ENCODE results near the gene SSH3. TPM values are rescaled to one million over a fixed set of nuclear protein-coding genes. Genes with fewer than 3 reads are reported as not detected.
A peak's percentile ranks its signal among the peaks of the same experiment; 100 is the strongest.

SSH3 gene
- total RNA-seq, 1 experiment from 2014 or later, result 0.82 TPM

- H3K9me3 ChIP-seq (ENCODE audit: low read length), result no peaks in the 10 kb centered on the region
- H3K36me3 ChIP-seq (ENCODE audit: insufficient read depth, low read length), result peaks cover 11% of the 10 kb centered on the region; the same call in 1 of the 2 replicates
- no peak within 1 kb of the TSS for H2AFZ ChIP-seq (ENCODE audit: low read length)
- peaks cover 46% of the 10 kb centered on the region for H3K79me2 ChIP-seq (ENCODE audit: low read length)
- DNase-seq, result peak; percentile 86
- peak within 1 kb of the TSS; percentile 87 for H3K4me3 ChIP-seq (ENCODE audit: low read length)
- no peaks in the 10 kb centered on the region for H3K9me2 ChIP-seq (replicated peaks; ENCODE audit: insufficient read depth, low read length)
- no peaks in the 10 kb centered on the region for H3K27me3 ChIP-seq (ENCODE audit: low read length)
- H3K27ac ChIP-seq (ENCODE audit: low read length), result peak within 1 kb of the TSS; percentile 96
- peaks cover 56% of the 10 kb centered on the region for H3K4me1 ChIP-seq (ENCODE audit: low read length)
- peaks cover 7% of the 10 kb centered on the region; the same call in 1 of the 2 replicates for H4K20me1 ChIP-seq (ENCODE audit: insufficient read depth, low read depth, low read length)
- peak within 1 kb of the TSS; percentile 89 for H3K9ac ChIP-seq (ENCODE audit: low read length)
- peak within 1 kb of the TSS; percentile 86 for H3K4me2 ChIP-seq (ENCODE audit: low read depth, low read length, poor library complexity, severe bottlenecking)
These were observed 36.7 kb upstream of the SSH3 start, which contains the start of gene GRK2 for GRCh38 chr11:67266449-67267187. Gene GRK2, plus strand, starts transcription at chr11:67266473. Its CDS starts 227 bp downstream, at chr11:67266700.

- H4K20me1 ChIP-seq (ENCODE audit: insufficient read depth, low read depth, low read length), result peaks cover 7% of the 10 kb centered on the region; the same call in 1 of the 2 replicates
- H3K9me3 ChIP-seq (ENCODE audit: low read length), result no peaks in the 10 kb centered on the region
- H3K79me2 ChIP-seq (ENCODE audit: low read length), result peaks cover 55% of the 10 kb centered on the region
- H3K4me2 ChIP-seq (ENCODE audit: low read depth, low read length, poor library complexity, severe bottlenecking), result peak overlapping the region; percentile 86
- H3K36me3 ChIP-seq (ENCODE audit: insufficient read depth, low read length), result peaks cover 11% of the 10 kb centered on the region; the same call in 1 of the 2 replicates
- no peaks in the 10 kb centered on the region for H3K9me2 ChIP-seq (replicated peaks; ENCODE audit: insufficient read depth, low read length)
- no peak overlapping the region for H2AFZ ChIP-seq (ENCODE audit: low read length)
- H3K27me3 ChIP-seq (ENCODE audit: low read length), result no peaks in the 10 kb centered on the region
- H3K4me1 ChIP-seq (ENCODE audit: low read length), result peaks cover 63% of the 10 kb centered on the region
- H3K27ac ChIP-seq (ENCODE audit: low read length), result peak overlapping the region; percentile 96
- peak overlapping the region; percentile 87 for H3K4me3 ChIP-seq (ENCODE audit: low read length)
- peak overlapping the region; percentile 89 for H3K9ac ChIP-seq (ENCODE audit: low read length)
- DNase-seq, result peak; percentile 64
These were observed 35.9 kb upstream of the SSH3 start for GRCh38 chr11:67267188-67268080.

GRCh38 chr11:67268081-67268961 lies 35.0 kb upstream of the SSH3 start:
- Histone ChIP-seq H3K4me3 (ENCODE audit: low read length) (peak overlapping the region; percentile 87), H3K4me1 (ENCODE audit: low read length) (peaks cover 65% of the 10 kb centered on the region), H2AFZ (ENCODE audit: low read length) (no peak overlapping the region), H3K4me2 (ENCODE audit: low read depth, low read length, poor library complexity, severe bottlenecking) (peak overlapping the region; percentile 86), H4K20me1 (ENCODE audit: insufficient read depth, low read depth, low read length) (peaks cover 7% of the 10 kb centered on the region; the same call in 1 of the 2 replicates), H3K9ac (ENCODE audit: low read length) (peak overlapping the region; percentile 89), H3K9me3 (ENCODE audit: low read length) (no peaks in the 10 kb centered on the region), H3K27me3 (ENCODE audit: low read length) (no peaks in the 10 kb centered on the region), H3K79me2 (ENCODE audit: low read length) (peaks cover 63% of the 10 kb centered on the region), H3K27ac (ENCODE audit: low read length) (peak overlapping the region; percentile 96), H3K9me2 (replicated peaks; ENCODE audit: insufficient read depth, low read length) (no peaks in the 10 kb centered on the region), H3K36me3 (ENCODE audit: insufficient read depth, low read length) (peaks cover 11% of the 10 kb centered on the region; the same call in 1 of the 2 replicates)
- peak; percentile 89 for DNase-seq

GRCh38 chr11:67268962-67269268 lies 34.4 kb upstream of the SSH3 start:
- peaks cover 7% of the 10 kb centered on the region; the same call in 1 of the 2 replicates for H4K20me1 ChIP-seq (ENCODE audit: insufficient read depth, low read depth, low read length)
- peak overlapping the region; percentile 86 for H3K4me2 ChIP-seq (ENCODE audit: low read depth, low read length, poor library complexity, severe bottlenecking)
- peak overlapping the region; percentile 89 for H3K9ac ChIP-seq (ENCODE audit: low read length)

GRCh38 chr11:67269401-67270255 lies 33.7 kb upstream of the SSH3 start:
- H4K20me1 ChIP-seq (ENCODE audit: insufficient read depth, low read depth, low read length), result peaks cover 7% of the 10 kb centered on the region; the same call in 1 of the 2 replicates
- peak overlapping the region; percentile 86 for H3K4me2 ChIP-seq (ENCODE audit: low read depth, low read length, poor library complexity, severe bottlenecking)
- H3K4me1 ChIP-seq (ENCODE audit: low read length), result peaks cover 77% of the 10 kb centered on the region
- peaks cover 11% of the 10 kb centered on the region; the same call in 1 of the 2 replicates for H3K36me3 ChIP-seq (ENCODE audit: insufficient read depth, low read length)
- H3K9me2 ChIP-seq (replicated peaks; ENCODE audit: insufficient read depth, low read length), result no peaks in the 10 kb centered on the region
- H2AFZ ChIP-seq (ENCODE audit: low read length), result no peak overlapping the region
- peaks cover 76% of the 10 kb centered on the region for H3K79me2 ChIP-seq (ENCODE audit: low read length)
- no peak for DNase-seq
- H3K9me3 ChIP-seq (ENCODE audit: low read length), result no peaks in the 10 kb centered on the region
- peak overlapping the region; percentile 87 for H3K4me3 ChIP-seq (ENCODE audit: low read length)
- H3K9ac ChIP-seq (ENCODE audit: low read length), result peak overlapping the region; percentile 89
- no peaks in the 10 kb centered on the region for H3K27me3 ChIP-seq (ENCODE audit: low read length)
- H3K27ac ChIP-seq (ENCODE audit: low read length), result peak overlapping the region; percentile 96

More at GRCh38 chr11:67268962-67269268, 34.4 kb upstream of the SSH3 start:
- Histone ChIP-seq H3K79me2 (ENCODE audit: low read length) (peaks cover 69% of the 10 kb centered on the region), H3K27me3 (ENCODE audit: low read length) (no peaks in the 10 kb centered on the region), H3K9me3 (ENCODE audit: low read length) (no peaks in the 10 kb centered on the region), H3K36me3 (ENCODE audit: insufficient read depth, low read length) (peaks cover 11% of the 10 kb centered on the region; the same call in 1 of the 2 replicates), H3K9me2 (replicated peaks; ENCODE audit: insufficient read depth, low read length) (no peaks in the 10 kb centered on the region), H3K4me1 (ENCODE audit: low read length) (peaks cover 71% of the 10 kb centered on the region), H3K4me3 (ENCODE audit: low read length) (peak overlapping the region; percentile 87; the same call in 1 of the 2 replicates), H2AFZ (ENCODE audit: low read length) (no peak overlapping the region), H3K27ac (ENCODE audit: low read length) (peak overlapping the region; percentile 96)
- no peak for DNase-seq

- H3K4me3 ChIP-seq (ENCODE audit: low read length), result peak overlapping the region; percentile 87
- peak overlapping the region; percentile 89 for H3K9ac ChIP-seq (ENCODE audit: low read length)
- H3K27me3 ChIP-seq (ENCODE audit: low read length), result no peaks in the 10 kb centered on the region
- H3K4me2 ChIP-seq (ENCODE audit: low read depth, low read length, poor library complexity, severe bottlenecking), result peak overlapping the region; percentile 86
- peaks cover 85% of the 10 kb centered on the region for H3K79me2 ChIP-seq (ENCODE audit: low read length)
- H4K20me1 ChIP-seq (ENCODE audit: insufficient read depth, low read depth, low read length), result peaks cover 7% of the 10 kb centered on the region; the same call in 1 of the 2 replicates
- H3K4me1 ChIP-seq (ENCODE audit: low read length), result peaks cover 86% of the 10 kb centered on the region
- H2AFZ ChIP-seq (ENCODE audit: low read length), result no peak overlapping the region
- peak; percentile 88 for DNase-seq
- H3K9me2 ChIP-seq (replicated peaks; ENCODE audit: insufficient read depth, low read length), result no peaks in the 10 kb centered on the region
- H3K36me3 ChIP-seq (ENCODE audit: insufficient read depth, low read length), result peaks cover 11% of the 10 kb centered on the region; the same call in 1 of the 2 replicates
- H3K27ac ChIP-seq (ENCODE audit: low read length), result peak overlapping the region; percentile 96
- no peaks in the 10 kb centered on the region for H3K9me3 ChIP-seq (ENCODE audit: low read length)
These were observed 32.8 kb upstream of the SSH3 start for GRCh38 chr11:67270256-67271204.
